Measurements from ENCODE around the gene TMEM176A.

TMEM176A gene

DNA sequence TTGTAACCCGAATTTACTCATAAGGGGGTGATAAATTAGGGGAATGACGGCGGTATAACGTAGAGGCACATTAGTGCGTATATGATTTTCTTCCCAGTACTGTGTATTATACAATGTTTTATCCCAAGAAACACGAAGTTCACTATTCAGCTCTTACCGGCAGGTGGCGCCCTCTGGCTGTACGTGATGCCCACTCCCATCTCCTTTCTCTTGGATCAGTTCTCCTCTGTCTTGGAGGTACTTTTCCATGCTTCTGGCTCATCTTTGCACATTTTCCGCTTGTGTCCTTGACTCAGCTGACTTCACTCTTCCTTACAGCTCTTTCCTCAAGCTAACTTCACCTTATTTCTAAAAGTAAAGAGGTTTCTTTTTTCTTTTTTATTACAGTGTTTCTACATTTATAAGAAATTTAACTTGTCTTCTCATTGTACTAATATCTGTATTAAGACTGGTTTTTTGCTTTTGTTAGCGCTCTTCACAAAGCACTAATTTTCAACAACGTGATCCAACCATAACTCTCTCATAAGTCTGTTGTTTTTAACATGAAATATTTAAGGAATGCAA is 21.7 kb upstream of the TMEM176A start:
- in situ Hi-C loops (cut with HindIII; ENCODE audit: low sequenced_read_pairs), result no loop called here
- TF ChIP-seq, protein P1, sequence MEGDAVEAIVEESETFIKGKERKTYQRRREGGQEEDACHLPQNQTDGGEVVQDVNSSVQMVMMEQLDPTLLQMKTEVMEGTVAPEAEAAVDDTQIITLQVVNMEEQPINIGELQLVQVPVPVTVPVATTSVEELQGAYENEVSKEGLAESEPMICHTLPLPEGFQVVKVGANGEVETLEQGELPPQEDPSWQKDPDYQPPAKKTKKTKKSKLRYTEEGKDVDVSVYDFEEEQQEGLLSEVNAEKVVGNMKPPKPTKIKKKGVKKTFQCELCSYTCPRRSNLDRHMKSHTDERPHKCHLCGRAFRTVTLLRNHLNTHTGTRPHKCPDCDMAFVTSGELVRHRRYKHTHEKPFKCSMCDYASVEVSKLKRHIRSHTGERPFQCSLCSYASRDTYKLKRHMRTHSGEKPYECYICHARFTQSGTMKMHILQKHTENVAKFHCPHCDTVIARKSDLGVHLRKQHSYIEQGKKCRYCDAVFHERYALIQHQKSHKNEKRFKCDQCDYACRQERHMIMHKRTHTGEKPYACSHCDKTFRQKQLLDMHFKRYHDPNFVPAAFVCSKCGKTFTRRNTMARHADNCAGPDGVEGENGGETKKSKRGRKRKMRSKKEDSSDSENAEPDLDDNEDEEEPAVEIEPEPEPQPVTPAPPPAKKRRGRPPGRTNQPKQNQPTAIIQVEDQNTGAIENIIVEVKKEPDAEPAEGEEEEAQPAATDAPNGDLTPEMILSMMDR (IDR thresholded peaks at IDR 0.05; ENCODE audit: low read depth, low read length), result peak; percentile 86
- H3K4me3 ChIP-seq (ENCODE audit: low read depth, low read length), result no peak overlapping the region
- DNase-seq (ENCODE audit: low read depth, low spot score), result peak; percentile 53

DNA sequence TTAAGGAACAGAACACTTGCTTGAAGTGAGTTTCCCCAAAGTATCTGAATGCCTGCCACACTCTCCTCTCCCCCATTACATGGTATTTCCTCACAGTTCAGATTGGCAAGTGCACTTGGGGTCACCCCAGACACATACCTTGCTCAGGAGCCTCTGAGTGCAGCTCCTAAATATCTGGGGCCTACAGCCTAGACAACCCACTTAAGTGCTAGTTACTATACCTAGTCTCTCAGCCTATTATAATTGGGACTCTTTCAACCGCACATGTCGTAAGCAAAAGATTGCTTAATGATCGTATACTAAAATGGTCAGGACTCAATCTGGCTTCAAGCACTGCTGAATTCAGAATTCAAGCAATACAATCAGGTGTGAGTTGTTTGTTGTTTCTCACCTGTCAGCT is 20.3 kb upstream of the TMEM176A start:
- DNase-seq (ENCODE audit: low read depth, low spot score), result no peak
- H3K4me3 ChIP-seq (ENCODE audit: low read depth, low read length), result no peak overlapping the region
- in situ Hi-C loops (cut with HindIII; ENCODE audit: low sequenced_read_pairs), result no loop called here
- TF ChIP-seq, protein P1 (IDR thresholded peaks at IDR 0.05; ENCODE audit: low read depth, low read length), result no peak

DNA sequence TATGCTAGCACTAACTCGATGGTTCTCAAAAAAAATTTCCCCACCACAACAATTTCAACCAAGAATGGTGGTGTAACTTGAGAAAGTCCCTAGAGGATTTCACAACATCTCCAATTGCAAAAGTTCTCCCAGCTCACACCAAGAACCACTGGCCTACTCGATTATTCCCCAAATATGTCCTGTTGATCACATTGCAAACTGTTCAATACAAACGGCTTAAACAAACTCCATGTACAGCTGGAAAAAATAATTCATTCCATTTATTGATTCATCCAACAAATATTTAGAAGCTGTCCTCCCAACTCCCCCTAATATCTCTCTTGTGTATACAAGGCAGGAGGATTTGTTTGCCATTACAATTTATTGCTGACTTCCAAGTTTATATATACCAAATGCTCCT is 19.5 kb upstream of the TMEM176A start:
- DNase-seq (ENCODE audit: low read depth, low spot score), result no peak
- H3K4me3 ChIP-seq (ENCODE audit: low read depth, low read length), result no peak overlapping the region
- in situ Hi-C loops (cut with HindIII; ENCODE audit: low sequenced_read_pairs), result no loop called here
- TF ChIP-seq, protein P1 (IDR thresholded peaks at IDR 0.05; ENCODE audit: low read depth, low read length), result no peak

DNA sequence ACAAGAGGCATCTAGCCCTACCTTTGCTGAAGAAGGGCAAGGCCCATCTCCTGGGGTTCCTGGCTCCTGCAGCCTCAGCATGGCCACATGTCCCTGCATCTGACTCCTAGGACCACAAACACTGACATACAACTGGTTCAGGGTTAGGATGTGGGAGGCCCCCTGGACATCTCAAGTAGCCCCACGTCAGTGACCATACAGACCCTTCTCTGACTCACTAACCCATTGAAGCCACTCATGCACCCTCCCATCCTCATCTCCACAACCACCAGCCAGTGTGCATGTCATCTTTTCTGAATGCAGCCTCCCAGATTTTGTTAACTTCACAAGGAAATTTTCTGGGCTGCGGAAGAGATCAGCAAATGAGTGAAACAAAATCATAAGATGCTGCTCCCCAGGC is 18.6 kb upstream of the TMEM176A start:
- in situ Hi-C loops (cut with HindIII; ENCODE audit: low sequenced_read_pairs), result no loop called here
- no peak overlapping the region for H3K4me3 ChIP-seq (ENCODE audit: low read depth, low read length)
- TF ChIP-seq, protein P1 (IDR thresholded peaks at IDR 0.05; ENCODE audit: low read depth, low read length), result no peak
- DNase-seq (ENCODE audit: low read depth, low spot score), result no peak

DNA sequence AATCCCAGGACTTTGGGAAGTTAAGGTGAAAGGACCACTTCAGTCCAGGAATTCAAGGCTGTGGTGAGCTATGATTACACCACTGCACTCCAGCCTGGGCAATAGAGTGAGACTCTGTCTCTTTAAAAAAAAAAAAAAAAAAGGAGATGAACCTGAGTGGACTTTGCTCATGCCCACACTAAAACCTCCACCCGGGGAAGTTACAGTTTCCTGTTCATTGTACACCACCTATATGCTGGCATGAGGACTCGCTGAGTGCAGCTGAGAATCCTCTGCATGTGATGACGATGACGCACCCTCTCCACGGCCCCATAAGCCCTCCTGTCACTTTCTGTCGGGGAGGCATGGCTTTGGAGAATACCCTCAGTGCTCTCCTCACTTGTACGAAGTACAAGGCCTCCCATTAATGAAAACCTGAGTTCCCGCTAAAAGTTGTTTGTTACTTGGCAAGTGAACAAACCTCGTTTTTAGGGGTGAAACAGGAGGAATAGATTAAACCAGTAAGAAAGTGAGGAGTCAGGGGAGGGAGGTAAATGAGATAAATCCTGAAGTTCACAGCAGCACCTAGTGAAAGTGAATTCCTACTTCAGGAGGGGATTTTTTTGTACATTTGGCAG is 16.3 kb upstream of the TMEM176A start:
- in situ Hi-C loops (cut with HindIII; ENCODE audit: low sequenced_read_pairs), result no loop called here
- DNase-seq (ENCODE audit: low read depth, low spot score), result no peak
- no peak overlapping the region for H3K4me3 ChIP-seq (ENCODE audit: low read depth, low read length)
- TF ChIP-seq, protein P1 (IDR thresholded peaks at IDR 0.05; ENCODE audit: low read depth, low read length), result no peak

DNA sequence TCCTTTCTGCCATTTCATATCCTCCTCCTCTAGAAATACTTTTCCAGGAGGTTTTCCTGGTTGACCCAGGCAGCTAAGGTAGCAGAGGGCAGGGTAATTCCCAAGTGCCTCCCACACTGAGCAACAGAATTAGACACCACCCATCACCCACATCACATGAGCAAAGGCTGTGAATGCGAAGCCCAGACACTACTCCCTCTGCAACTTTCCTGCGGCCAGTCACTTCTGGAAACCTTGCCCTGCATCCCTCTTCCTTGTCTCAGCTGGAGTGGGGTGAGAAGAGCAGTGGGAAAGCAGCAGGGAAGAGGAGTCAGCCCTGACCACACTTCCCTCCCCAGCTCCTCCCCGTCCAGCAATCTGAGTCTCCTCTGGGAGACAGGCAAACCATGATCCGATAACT is 15.6 kb upstream of the TMEM176A start:
- no peak overlapping the region for H3K4me3 ChIP-seq (ENCODE audit: low read depth, low read length)
- no peak for DNase-seq (ENCODE audit: low read depth, low spot score)
- TF ChIP-seq, protein P1 (IDR thresholded peaks at IDR 0.05; ENCODE audit: low read depth, low read length), result no peak
- in situ Hi-C loops (cut with HindIII; ENCODE audit: low sequenced_read_pairs), result no loop called here

All from astrocyte of the spinal cord (primary cell).